Measurements from ENCODE around the gene NDUFB4.

The NDUFB4 gene

DNA sequence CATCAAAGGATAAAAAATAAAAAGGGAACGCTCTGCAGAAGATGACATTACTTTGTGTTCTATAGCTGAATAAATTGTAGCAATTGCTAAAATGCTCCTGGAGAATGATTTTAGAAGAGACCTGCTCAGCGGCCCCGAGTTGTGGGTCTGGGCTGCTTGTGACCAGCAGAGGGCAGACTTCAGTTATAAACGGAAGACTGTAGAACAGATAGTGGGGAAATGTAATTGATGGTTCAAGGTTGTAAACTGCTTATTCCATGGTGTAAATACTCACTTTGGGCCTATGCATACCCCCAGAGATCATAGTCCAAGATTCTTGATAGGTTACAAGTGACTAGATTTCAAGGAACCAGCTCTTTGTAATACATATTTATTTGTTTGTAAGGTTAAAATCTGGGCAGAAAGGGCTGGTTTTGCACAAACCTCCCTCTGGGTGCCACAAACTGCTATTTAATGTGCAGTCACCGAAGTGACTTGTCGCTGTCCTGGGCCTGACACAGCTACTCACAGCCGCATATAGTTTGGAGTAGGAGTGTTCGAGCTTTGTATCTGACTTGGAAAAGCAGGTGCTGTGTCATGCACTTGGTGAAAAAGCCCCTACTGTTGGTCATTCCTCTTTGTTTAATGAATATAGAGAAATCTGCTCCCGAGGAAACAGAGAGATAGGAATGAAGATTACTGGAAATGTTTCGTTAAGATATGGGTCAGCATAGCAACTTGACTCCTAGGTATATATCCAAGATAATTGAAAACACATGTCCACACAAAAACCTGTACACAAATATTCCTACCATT is 34.7 kb upstream of the NDUFB4 start:
- peak in 1 of 2 experiments; percentile 76 for DNase-seq (ENCODE audit: low read depth in 1 of 2, low spot score in 1 of 2)
- in situ Hi-C loops (cut with HindIII; ENCODE audit: low pct_unique_long_range_greater_than_20kb, low sequenced_read_pairs) = no loop called here
- no peak for TF ChIP-seq JUND (IDR thresholded peaks at IDR 0.05; ENCODE audit: low read depth)

DNA sequence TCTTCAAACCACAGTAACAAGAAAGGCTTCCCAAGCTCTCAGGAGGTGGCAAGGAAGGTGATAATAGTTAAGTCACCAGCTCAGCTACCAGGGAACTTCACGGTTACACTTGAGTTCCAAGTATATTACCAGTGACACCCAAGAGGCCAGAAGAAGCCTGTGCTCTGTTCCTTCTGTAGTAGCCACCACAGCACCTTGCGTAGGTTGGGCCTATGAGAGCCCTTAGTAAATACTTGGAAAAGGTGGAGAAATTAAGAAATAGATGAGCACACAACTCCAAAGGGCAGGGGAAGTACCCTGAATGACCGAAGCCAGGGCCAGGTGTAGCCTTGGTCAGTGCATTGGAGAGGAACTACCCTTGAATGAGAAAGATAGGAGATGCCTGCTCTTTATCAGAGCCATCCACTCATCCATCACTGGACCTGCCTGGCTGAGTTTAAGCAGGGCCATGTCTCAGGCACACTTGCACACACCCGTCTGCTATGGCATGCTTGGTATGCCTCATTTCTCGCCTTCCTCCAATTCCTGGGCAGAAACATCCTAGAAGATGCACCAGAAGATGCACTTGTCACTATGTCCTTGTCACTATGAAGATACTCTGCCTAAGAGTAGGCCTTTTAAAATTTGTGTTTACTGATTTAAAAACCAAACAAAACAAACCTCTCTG is 32.6 kb upstream of the NDUFB4 start:
- DNase-seq (ENCODE audit: low read depth in 1 of 2, low spot score in 1 of 2) = no peak
- TF ChIP-seq JUND (IDR thresholded peaks at IDR 0.05; ENCODE audit: low read depth) = no peak
- in situ Hi-C loops (cut with HindIII; ENCODE audit: low pct_unique_long_range_greater_than_20kb, low sequenced_read_pairs) = no loop called here

GRCh38 chr3:120566243-120566975 is 29.7 kb upstream of the NDUFB4 start:
- no peak for TF ChIP-seq JUND (IDR thresholded peaks at IDR 0.05; ENCODE audit: low read depth)
- in situ Hi-C loops (cut with HindIII; ENCODE audit: low pct_unique_long_range_greater_than_20kb, low sequenced_read_pairs) = no loop called here
- DNase-seq (ENCODE audit: low read depth in 1 of 2, low spot score in 1 of 2) = no peak

DNA sequence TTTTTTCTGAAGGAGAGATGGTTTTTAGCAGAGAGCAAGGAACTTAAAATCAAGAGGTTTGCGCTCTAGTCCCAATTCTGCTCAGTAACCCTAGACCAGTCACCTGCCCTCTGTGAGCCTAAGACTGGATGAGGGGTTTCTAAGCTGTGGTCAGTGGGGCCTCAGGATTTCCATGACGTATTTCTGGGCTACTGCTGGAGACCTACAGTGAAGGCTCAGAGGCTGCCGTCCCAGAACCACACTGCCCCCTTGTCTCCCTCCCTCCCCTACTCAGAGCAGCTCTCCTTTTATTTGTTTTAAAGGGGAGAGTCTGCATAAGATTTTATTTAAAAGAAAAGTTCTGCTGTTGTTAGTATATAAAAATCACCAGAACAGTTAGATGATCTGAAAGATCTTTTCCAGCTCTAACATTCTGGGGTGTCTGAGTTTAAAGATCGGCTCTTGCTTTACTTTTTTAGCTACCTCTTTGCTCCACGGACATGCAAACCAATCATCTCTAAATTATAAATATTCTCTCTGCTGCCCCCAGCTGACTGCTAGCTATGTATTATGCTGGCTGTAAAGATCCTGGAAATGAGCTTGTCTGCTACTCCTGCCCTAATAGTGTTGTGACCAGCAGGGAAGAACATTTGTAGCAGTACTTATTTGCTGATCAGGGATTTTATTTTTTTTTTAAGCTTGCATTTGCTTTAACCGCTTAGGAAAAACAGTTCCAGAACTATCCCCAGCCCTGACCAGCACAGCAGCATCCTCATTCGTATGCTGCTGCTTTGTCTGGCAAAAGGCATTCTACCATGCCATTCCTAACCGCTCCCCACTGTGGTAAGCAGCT is 28.6 kb upstream of the NDUFB4 start:
- TF ChIP-seq JUND (IDR thresholded peaks at IDR 0.05; ENCODE audit: low read depth) = no peak
- peak in 1 of 2 experiments; percentile 64 for DNase-seq (ENCODE audit: low read depth in 1 of 2, low spot score in 1 of 2)
- in situ Hi-C loops (cut with HindIII; ENCODE audit: low pct_unique_long_range_greater_than_20kb, low sequenced_read_pairs) = no loop called here

GRCh38 chr3:120568202-120568531 is 28.0 kb upstream of the NDUFB4 start:
- in situ Hi-C loops (cut with HindIII; ENCODE audit: low pct_unique_long_range_greater_than_20kb, low sequenced_read_pairs) = no loop called here
- TF ChIP-seq JUND (IDR thresholded peaks at IDR 0.05; ENCODE audit: low read depth) = no peak
- no peak for DNase-seq (ENCODE audit: low read depth in 1 of 2, low spot score in 1 of 2)

- no peak for TF ChIP-seq JUND (IDR thresholded peaks at IDR 0.05; ENCODE audit: low read depth)
- in situ Hi-C loops (cut with HindIII; ENCODE audit: low pct_unique_long_range_greater_than_20kb, low sequenced_read_pairs) = no loop called here
- DNase-seq (ENCODE audit: low read depth in 1 of 2, low spot score in 1 of 2) = no peak
These were observed 27.5 kb upstream of the NDUFB4 start for GRCh38 chr3:120568598-120568997.

- DNase-seq (ENCODE audit: low read depth in 1 of 2, low spot score in 1 of 2) = no peak
- in situ Hi-C loops (cut with HindIII; ENCODE audit: low pct_unique_long_range_greater_than_20kb, low sequenced_read_pairs) = no loop called here
- no peak for TF ChIP-seq JUND (IDR thresholded peaks at IDR 0.05; ENCODE audit: low read depth)
These were observed 26.7 kb upstream of the NDUFB4 start for GRCh38 chr3:120569222-120570057.

GRCh38 chr3:120572027-120572426 is 24.1 kb upstream of the NDUFB4 start:
- no peak for TF ChIP-seq JUND (IDR thresholded peaks at IDR 0.05; ENCODE audit: low read depth)
- no peak for DNase-seq (ENCODE audit: low read depth in 1 of 2, low spot score in 1 of 2)
- in situ Hi-C loops (cut with HindIII; ENCODE audit: low pct_unique_long_range_greater_than_20kb, low sequenced_read_pairs) = no loop called here

DNA sequence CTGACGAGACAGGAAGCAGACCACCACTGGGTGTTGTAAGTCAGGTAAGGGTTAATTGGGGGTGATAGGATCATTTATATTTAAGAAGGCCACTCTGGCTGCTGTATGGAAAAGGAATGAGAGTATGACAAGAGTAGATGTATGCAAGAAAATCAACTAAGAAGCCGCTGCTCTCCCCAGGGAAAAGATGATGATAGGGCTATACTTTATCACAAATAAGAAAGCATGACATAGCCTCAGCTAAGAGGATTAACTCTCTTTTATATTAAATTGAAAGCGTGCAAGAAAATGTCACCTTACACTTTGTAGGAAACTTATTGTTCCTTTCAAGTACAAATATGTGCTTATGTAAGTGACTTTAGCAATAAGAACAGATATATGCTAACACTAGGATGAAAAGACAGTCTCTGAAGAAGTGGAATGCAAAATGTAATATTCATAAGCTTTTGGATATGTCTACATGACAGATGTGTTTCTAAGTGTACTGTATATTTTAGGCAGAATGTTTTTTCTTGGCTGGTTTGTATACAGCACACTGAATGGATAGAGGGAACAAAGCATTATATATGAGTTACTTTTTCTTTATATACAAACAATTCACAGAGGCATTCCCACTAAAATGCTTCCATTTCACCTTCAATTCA is 8.7 kb upstream of the NDUFB4 start:
- in situ Hi-C loops (cut with HindIII; ENCODE audit: low pct_unique_long_range_greater_than_20kb, low sequenced_read_pairs) = no loop called here
- TF ChIP-seq JUND (IDR thresholded peaks at IDR 0.05; ENCODE audit: low read depth) = no peak
- DNase-seq (ENCODE audit: low read depth in 1 of 2, low spot score in 1 of 2) = no peak

DNA sequence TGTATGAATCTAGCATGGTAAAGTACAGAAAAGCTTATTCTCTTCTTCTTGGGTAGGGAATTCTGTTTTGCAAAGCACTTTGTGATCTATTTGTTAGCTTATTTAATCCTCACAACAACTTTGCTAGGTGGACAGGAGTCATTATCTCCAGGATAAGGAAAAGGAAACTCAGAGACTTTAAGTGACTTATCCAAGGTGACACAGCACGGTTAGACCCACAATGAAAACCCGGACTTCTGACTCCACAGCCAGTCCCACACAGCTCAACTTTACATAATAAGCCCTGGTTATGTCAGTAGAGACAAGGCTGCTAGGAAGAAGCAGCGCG is 384 bp upstream of the NDUFB4 start:
- DNase-seq (ENCODE audit: low read depth in 1 of 2, low spot score in 1 of 2) = no peak
- TF ChIP-seq JUND (IDR thresholded peaks at IDR 0.05; ENCODE audit: low read depth) = no peak
- in situ Hi-C loops (cut with HindIII; ENCODE audit: low pct_unique_long_range_greater_than_20kb, low sequenced_read_pairs) = no loop called here

- TF ChIP-seq JUND (IDR thresholded peaks at IDR 0.05; ENCODE audit: low read depth) = no peak
- in situ Hi-C loops (cut with HindIII; ENCODE audit: low pct_unique_long_range_greater_than_20kb, low sequenced_read_pairs) = no loop called here
- DNase-seq (ENCODE audit: low read depth in 1 of 2, low spot score in 1 of 2) = no peak
These were observed 702 bp downstream of the NDUFB4 start for GRCh38 chr3:120596853-120597223.
